ENCODE results near the gene BBIP1. TPM values are rescaled to one million over a fixed set of nuclear protein-coding genes. Genes with fewer than 3 reads are reported as not detected.

Gene BBIP1
- total and polyA plus RNA-seq, 9 of the 15 experiments (the other 6 are each of a cell fraction or from before 2014, with no cell fraction given): 5.2 to 31.0 (median 19.4) TPM

- DNase-seq (ENCODE audit: extremely low read depth in 1 of 4, low spot score in 3 of 4) (no peak), ATAC-seq (no peak), FAIRE-seq (no peak)
- Histone ChIP-seq H2AFZ (ENCODE audit: low read depth, low read length) (no peak overlapping the region), H4K20me1 (replicated peaks; ENCODE audit: control insufficient read depth, insufficient read depth, low read length) (no peaks in the 10 kb centered on the region), H3K27me3 (ENCODE audit: control insufficient read depth in 2 of 2, insufficient read depth in 2 of 2, low read length in 2 of 2) (no peaks in the 10 kb centered on the region), H3K36me3 (ENCODE audit: control insufficient read depth, insufficient read depth, low read length) (no peaks in the 10 kb centered on the region), H3K4me1 (replicated peaks in 1 of 2; ENCODE audit: control insufficient read depth in 2 of 2, insufficient read depth in 2 of 2, low read length in 2 of 2) (peaks cover 0 to 3% of the 10 kb centered on the region in 2 experiments; a peak in 2 of 5 replicates), H3K79me2 (ENCODE audit: control insufficient read depth, insufficient read depth, low read length) (no peaks in the 10 kb centered on the region), H3K9me1 (ENCODE audit: control insufficient read depth, insufficient read depth, low read length) (no peaks in the 10 kb centered on the region), H3K4me2 (ENCODE audit: insufficient read depth, low read length) (no peak overlapping the region), H3K4me3 (no peak overlapping the region), H3K9me3 (replicated peaks; ENCODE audit: control insufficient read depth, insufficient read depth, low read depth, low read length) (peaks cover 4% of the 10 kb centered on the region; the same call in 1 of the 2 replicates), H3K27ac (ENCODE audit: extremely low read depth, low read depth, low read length) (no peak overlapping the region), H3K9ac (ENCODE audit: insufficient read depth in 1 of 2, low read depth in 2 of 2, low read length in 2 of 2) (no peak overlapping the region)
- TF ChIP-seq SAFB (IDR thresholded peaks at IDR 0.05; ENCODE audit: borderline replicate concordance, low read depth, low read length): no peak
- TF ChIP-seq SNRNP70 (optimal IDR thresholded peaks at IDR 0.05; ENCODE audit: low read depth, low read length): no peak
- TF ChIP-seq FOXA3 (CRISPR knock-in tag; conservative IDR thresholded peaks at IDR 0.05 in 1 of 2, IDR thresholded peaks at IDR 0.05 in 1 of 2): no peak
- TF ChIP-seq VEZF1 (CRISPR knock-in tag; IDR thresholded peaks at IDR 0.05): no peak
- TF ChIP-seq MCM5 (IDR thresholded peaks at IDR 0.05; ENCODE audit: low read depth): no peak
- TF ChIP-seq, protein P1, sequence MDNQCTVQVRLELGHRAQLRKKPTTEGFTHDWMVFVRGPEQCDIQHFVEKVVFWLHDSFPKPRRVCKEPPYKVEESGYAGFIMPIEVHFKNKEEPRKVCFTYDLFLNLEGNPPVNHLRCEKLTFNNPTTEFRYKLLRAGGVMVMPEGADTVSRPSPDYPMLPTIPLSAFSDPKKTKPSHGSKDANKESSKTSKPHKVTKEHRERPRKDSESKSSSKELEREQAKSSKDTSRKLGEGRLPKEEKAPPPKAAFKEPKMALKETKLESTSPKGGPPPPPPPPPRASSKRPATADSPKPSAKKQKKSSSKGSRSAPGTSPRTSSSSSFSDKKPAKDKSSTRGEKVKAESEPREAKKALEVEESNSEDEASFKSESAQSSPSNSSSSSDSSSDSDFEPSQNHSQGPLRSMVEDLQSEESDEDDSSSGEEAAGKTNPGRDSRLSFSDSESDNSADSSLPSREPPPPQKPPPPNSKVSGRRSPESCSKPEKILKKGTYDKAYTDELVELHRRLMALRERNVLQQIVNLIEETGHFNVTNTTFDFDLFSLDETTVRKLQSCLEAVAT (IDR thresholded peaks at IDR 0.05): no peak
- no peak for TF ChIP-seq KAT8 (IDR thresholded peaks at IDR 0.05; ENCODE audit: low read depth)
- no peak for TF ChIP-seq BHLHE40 (IDR thresholded peaks at IDR 0.05; ENCODE audit: low read length)
- no peak for TF ChIP-seq NFYB (IDR thresholded peaks at IDR 0.05; ENCODE audit: extremely low read depth, insufficient read length)
- TF ChIP-seq BCL6 (CRISPR knock-in tag; IDR thresholded peaks at IDR 0.05): no peak
- in situ Hi-C loops (cut with MboI): no loop called here
- intact Hi-C loops (cut with micrococcal nuclease): no loop called here
- POLR2A ChIA-PET: interaction anchor here (0.7 kb wide), 1 partner anchor 128 kb away, joined by 3 read pairs; no protein-coding TSS in a partner anchor
- no TSS peak for BruUV-seq (replicated peaks)
- CTCF ChIA-PET (ENCODE audit: low intra/inter-chr PET ratio): no interaction called here
- 52% methylated on average over 7 of the region's 8 CpGs for WGBS (ENCODE audit: insufficient coverage, low coverage, missing lambda C conversion rate)
Observed at GRCh38 chr10:110851020-110851612, 67.9 kb downstream of the BBIP1 start.

All from K562 (cell line).